Large intestine (tissue), 3 donors: ENCODE data around the gene CRYGB. TPM values are rescaled to one million over a fixed set of nuclear protein-coding genes. Genes with fewer than 3 reads are reported as not detected.
A peak's percentile ranks its signal among the peaks of the same experiment; 100 is the strongest.

Experiments used
- DNase-seq, 2 donors: peaks; one replicate each; pipeline versions ENCODE4 v3.0.0 to v3.0.0-alpha.2; 2013
- H3K27ac ChIP-seq: one replicate; pipeline ENCODE4 v1.5.1; 2013; ENCODE audit warnings: low read length
- H3K27me3 ChIP-seq: 2 replicates; pipeline ENCODE4 v1.6.1; 2013; ENCODE audit warnings: low read length; ENCODE audit not compliant: control insufficient read depth, insufficient read depth
- H3K36me3 ChIP-seq: 2 replicates; pipeline ENCODE4 v1.6.1; 2013; ENCODE audit warnings: low read length; ENCODE audit not compliant: control insufficient read depth, insufficient read depth
- H3K4me1 ChIP-seq: one replicate; pipeline ENCODE4 v1.6.1; 2013; ENCODE audit warnings: low read length; ENCODE audit not compliant: control insufficient read depth, insufficient read depth
- H3K4me3 ChIP-seq: one replicate; pipeline ENCODE4 v1.5.1; 2013; ENCODE audit warnings: low read length
- H3K9me3 ChIP-seq: one replicate; pipeline ENCODE4 v1.6.1; 2013; ENCODE audit warnings: mild to moderate bottlenecking, low read depth, low read length, moderate library complexity; ENCODE audit not compliant: control insufficient read depth
- WGBS: methylation state at CpG from one replicate; pipeline ENCODE4 v1.1.5; 2013; ENCODE audit warnings: low lambda C conversion rate; ENCODE audit not compliant: insufficient coverage; 5-methylcytosine and 5-hydroxymethylcytosine counted together
- polyA plus RNA-seq: library from polyadenylated mRNA; unstranded; fragments of 120-200 nt; gene quantifications from one replicate; pipeline ENCODE4 v1.2.1, GENCODE V29; 2013

CRYGB gene
- polyA plus RNA-seq, 1 donor = not detected

DNA sequence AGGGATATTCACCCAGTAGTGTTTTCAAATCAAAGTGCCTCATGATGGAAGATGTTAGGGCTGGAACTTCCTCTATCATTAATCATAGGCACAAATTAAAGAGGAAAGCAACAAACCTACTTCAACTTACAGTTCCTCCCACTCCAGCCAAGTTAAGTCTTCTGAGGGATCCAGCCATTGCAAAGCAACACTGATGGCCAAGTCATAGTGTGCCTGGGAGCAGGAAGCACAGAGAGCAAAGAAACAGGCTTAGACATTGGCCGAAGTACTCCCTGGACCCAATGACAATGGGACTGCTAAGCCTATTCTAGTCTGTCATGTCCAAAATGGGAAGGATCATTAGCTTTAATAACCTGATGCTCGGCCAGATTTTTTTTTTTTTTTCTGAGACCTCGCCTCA lies 36.9 kb upstream of the CRYGB start:
- no peaks in the 10 kb centered on the region for H3K36me3 ChIP-seq
- no peak overlapping the region for H3K27ac ChIP-seq
- DNase-seq = no peak
- H3K27me3 ChIP-seq = peaks cover 4% of the 10 kb centered on the region
- peaks cover 8% of the 10 kb centered on the region for H3K4me1 ChIP-seq
- H3K9me3 ChIP-seq = no peaks in the 10 kb centered on the region
- no peak overlapping the region for H3K4me3 ChIP-seq
- WGBS = 80% methylated on average over 1 of the region's 3 CpGs

- Histone ChIP-seq H3K36me3 (no peaks in the 10 kb centered on the region), H3K27ac (no peak overlapping the region), H3K4me3 (no peak overlapping the region), H3K4me1 (peaks cover 8% of the 10 kb centered on the region), H3K27me3 (peaks cover 4% of the 10 kb centered on the region), H3K9me3 (peaks cover 3% of the 10 kb centered on the region)
- peak; percentile 29 to 36 for DNase-seq
- WGBS = no CpG with 5 or more reads among the region's 4 CpGs
Measured at GRCh38 chr2:208179028-208179609, 33.2 kb upstream of the CRYGB start.

DNA sequence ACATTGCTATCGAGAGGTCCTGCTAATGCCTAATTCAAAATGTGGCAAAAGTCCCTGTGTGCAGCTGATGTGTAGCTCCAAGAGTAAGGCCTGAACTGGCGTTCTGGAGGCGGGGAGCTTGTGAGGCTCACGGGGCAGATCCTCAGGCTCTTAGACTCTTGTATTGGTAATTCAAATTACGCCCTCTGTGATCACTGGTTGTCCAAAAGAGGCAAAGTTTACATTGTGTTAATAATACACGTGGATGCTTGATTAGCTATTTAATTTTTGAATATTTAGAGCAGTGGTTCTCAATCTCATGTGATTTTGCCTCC lies 29.8 kb upstream of the CRYGB start:
- Histone ChIP-seq H3K27me3 (no peaks in the 10 kb centered on the region), H3K4me3 (no peak overlapping the region), H3K36me3 (no peaks in the 10 kb centered on the region), H3K4me1 (peaks cover 8% of the 10 kb centered on the region), H3K27ac (no peak overlapping the region), H3K9me3 (peaks cover 3% of the 10 kb centered on the region)
- no CpG with 5 or more reads among the region's 6 CpGs for WGBS
- no peak for DNase-seq

DNA sequence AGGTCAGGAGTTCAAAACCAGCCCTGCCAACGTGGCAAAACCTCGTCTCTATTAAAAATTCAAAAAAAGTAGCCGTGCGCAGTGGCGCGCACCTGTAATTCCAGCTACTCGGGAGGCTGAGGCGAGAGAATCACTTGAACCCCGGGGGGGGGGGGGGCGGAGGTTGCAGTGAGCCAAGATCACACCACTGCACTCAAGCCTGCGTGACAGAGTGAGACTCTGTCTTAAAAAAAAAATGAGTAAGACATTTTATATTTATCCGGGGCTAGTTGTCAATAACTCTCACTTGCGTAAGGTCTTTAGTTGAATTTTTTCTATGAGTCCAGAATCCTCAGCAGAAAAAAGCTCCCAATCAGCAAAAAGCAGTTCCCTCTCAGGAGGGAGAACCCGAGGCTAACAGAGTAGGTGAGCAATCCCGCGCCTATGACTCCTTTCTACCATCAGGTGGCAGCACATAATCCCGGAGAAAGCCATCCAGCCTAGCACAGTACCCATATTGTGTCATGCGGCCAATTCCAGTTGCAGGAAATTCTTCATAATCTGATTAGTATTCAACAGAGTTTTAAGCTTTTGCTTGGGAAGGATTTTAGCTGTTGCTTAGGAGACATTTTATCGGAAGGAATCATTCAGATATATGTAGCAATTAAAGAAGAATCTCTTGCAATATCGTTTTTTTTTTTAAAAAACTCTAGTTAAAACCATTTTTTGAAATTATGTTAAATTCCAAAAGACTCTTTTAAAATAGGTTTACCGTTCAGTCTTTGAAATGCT lies 29.3 kb upstream of the CRYGB start:
- no peaks in the 10 kb centered on the region for H3K36me3 ChIP-seq
- 44% methylated on average over 3 of the region's 21 CpGs for WGBS
- no peaks in the 10 kb centered on the region for H3K27me3 ChIP-seq
- H3K4me3 ChIP-seq = no peak overlapping the region
- DNase-seq = peak; percentile 79 to 82
- H3K27ac ChIP-seq = no peak overlapping the region
- H3K4me1 ChIP-seq = peaks cover 8% of the 10 kb centered on the region
- peaks cover 3% of the 10 kb centered on the region for H3K9me3 ChIP-seq

DNA sequence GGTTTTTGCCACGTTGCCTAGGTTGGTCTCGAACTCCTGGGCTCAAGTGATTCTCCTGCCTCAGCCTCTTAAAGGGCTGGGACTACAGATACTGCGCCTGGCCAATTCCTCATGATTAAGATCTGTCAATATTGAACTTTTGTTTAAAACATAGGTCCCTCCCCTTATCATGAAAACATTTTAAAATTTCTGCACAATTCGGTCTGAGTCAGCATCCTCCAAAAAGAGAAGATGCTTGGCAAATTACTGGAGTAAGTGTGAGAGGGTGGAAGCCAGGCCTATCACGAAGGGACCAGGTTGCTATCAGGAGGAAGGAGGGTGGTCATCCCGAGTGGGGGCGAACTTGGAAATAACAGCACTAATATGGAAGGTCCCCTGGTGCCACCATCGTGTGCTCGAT lies 28.2 kb upstream of the CRYGB start:
- no CpG with 5 or more reads among the region's 9 CpGs for WGBS
- Histone ChIP-seq H3K4me3 (no peak overlapping the region), H3K27ac (no peak overlapping the region), H3K27me3 (no peaks in the 10 kb centered on the region), H3K9me3 (peaks cover 3% of the 10 kb centered on the region), H3K4me1 (peaks cover 2% of the 10 kb centered on the region), H3K36me3 (no peaks in the 10 kb centered on the region)
- DNase-seq = no peak

DNA sequence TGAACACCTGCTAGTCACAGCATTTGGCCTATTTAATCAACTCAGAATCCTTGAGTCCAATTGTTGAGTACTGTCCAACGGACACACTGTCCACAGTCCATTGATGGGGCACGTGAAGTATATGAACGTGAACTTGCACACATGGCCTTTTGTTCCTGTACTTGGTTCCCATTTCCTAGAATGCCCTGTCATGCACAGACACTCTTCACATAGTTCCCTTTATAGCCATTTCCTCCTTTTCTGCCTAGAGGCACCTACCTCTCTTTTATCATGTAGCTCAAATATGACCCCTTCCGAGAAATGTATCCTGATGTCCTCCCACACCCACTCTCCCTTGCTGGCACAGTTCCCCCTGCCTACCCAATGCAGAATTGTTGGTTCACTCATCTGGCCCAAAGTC lies 26.2 kb upstream of the CRYGB start:
- Histone ChIP-seq H3K36me3 (no peaks in the 10 kb centered on the region), H3K9me3 (peaks cover 3% of the 10 kb centered on the region), H3K4me1 (no peaks in the 10 kb centered on the region), H3K27me3 (no peaks in the 10 kb centered on the region), H3K27ac (no peak overlapping the region), H3K4me3 (no peak overlapping the region)
- no peak for DNase-seq
- whole genome bisulfite sequencing = no CpG with 5 or more reads among the region's 4 CpGs

GRCh38 chr2:208164951-208165755 lies 19.2 kb upstream of the CRYGB start:
- no peaks in the 10 kb centered on the region for H3K27me3 ChIP-seq
- no peaks in the 10 kb centered on the region for H3K36me3 ChIP-seq
- no peak overlapping the region for H3K4me3 ChIP-seq
- no peak overlapping the region for H3K27ac ChIP-seq
- no peaks in the 10 kb centered on the region for H3K9me3 ChIP-seq
- no peak for DNase-seq
- no peaks in the 10 kb centered on the region for H3K4me1 ChIP-seq
- WGBS = no CpG with 5 or more reads among the region's 2 CpGs

- WGBS = 80% methylated on average over 1 of the region's 2 CpGs
- Histone ChIP-seq H3K4me3 (no peak within 1 kb of the TSS), H3K4me1 (no peaks in the 10 kb centered on the region), H3K27ac (no peak within 1 kb of the TSS), H3K36me3 (no peaks in the 10 kb centered on the region), H3K9me3 (no peaks in the 10 kb centered on the region), H3K27me3 (no peaks in the 10 kb centered on the region)
- DNase-seq = no peak
Measured at GRCh38 chr2:208163489-208163888, 17.5 kb upstream of the CRYGB start, which contains the start of gene CRYGA. Gene CRYGA, minus strand, starts transcription at chr2:208163589. Its CDS starts 33 bp downstream, at chr2:208163556.

GRCh38 chr2:208156439-208156838 lies 10.5 kb upstream of the CRYGB start:
- Histone ChIP-seq H3K4me3 (no peak overlapping the region), H3K36me3 (no peaks in the 10 kb centered on the region), H3K9me3 (no peaks in the 10 kb centered on the region), H3K27me3 (no peaks in the 10 kb centered on the region), H3K4me1 (no peaks in the 10 kb centered on the region), H3K27ac (no peak overlapping the region)
- DNase-seq = no peak
- no CpG with 5 or more reads among the region's 2 CpGs for WGBS

DNA sequence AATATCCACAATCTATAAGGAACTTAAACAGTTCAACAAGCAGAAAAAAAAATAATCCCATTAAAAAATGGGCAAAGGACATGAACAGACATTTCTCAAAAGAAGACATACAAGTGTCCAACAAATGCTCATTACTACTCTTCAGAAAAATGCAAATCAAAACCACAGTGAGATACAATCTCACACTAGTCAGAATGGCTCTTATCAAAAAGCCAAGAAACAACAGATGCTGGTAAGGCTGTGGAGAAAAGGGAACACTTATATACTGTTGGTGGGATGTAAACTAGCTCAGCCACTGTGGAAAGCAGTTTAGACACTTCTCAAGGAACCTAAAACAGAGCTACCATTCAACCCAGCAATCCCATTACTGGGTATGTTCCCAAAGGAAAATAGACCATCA lies 7.2 kb upstream of the CRYGB start:
- no peak for DNase-seq

More for the DNA sequence above, 7.2 kb upstream of the CRYGB start:
- no peaks in the 10 kb centered on the region for H3K9me3 ChIP-seq
- no peaks in the 10 kb centered on the region for H3K27me3 ChIP-seq
- H3K27ac ChIP-seq = no peak overlapping the region
- no peaks in the 10 kb centered on the region for H3K4me1 ChIP-seq
- no peak overlapping the region for H3K4me3 ChIP-seq
- no peaks in the 10 kb centered on the region for H3K36me3 ChIP-seq
